ENCODE results near the gene NT5C1B.

Gene NT5C1B

GRCh38 chr2:18602298-18602697, 12.9 kb upstream of the NT5C1B start:
- DNase-seq (ENCODE audit: low read depth), result no peak
- TF ChIP-seq CTCF (IDR thresholded peaks at IDR 0.05; ENCODE audit: low read depth, low read length, missing control alignments), result no peak
- no peak overlapping the region for H3K4me3 ChIP-seq (ENCODE audit: low read depth, low read length)

- DNase-seq (ENCODE audit: low read depth), result no peak
- no peak overlapping the region for H3K4me3 ChIP-seq (ENCODE audit: low read depth, low read length)
- TF ChIP-seq CTCF (IDR thresholded peaks at IDR 0.05; ENCODE audit: low read depth, low read length, missing control alignments), result no peak
These were observed 10.9 kb upstream of the NT5C1B start for GRCh38 chr2:18600255-18600613.

- no peak overlapping the region for H3K4me3 ChIP-seq (ENCODE audit: low read depth, low read length)
- no peak for DNase-seq (ENCODE audit: low read depth)
- no peak for TF ChIP-seq CTCF (IDR thresholded peaks at IDR 0.05; ENCODE audit: low read depth, low read length, missing control alignments)
These were observed 10.3 kb upstream of the NT5C1B start for GRCh38 chr2:18599509-18600254.

GRCh38 chr2:18598848-18599484, 9.6 kb upstream of the NT5C1B start:
- no peak for TF ChIP-seq CTCF (IDR thresholded peaks at IDR 0.05; ENCODE audit: low read depth, low read length, missing control alignments)
- DNase-seq (ENCODE audit: low read depth), result no peak
- no peak overlapping the region for H3K4me3 ChIP-seq (ENCODE audit: low read depth, low read length)

GRCh38 chr2:18597618-18598017, 8.2 kb upstream of the NT5C1B start:
- H3K4me3 ChIP-seq (ENCODE audit: low read depth, low read length), result no peak overlapping the region
- TF ChIP-seq CTCF (IDR thresholded peaks at IDR 0.05; ENCODE audit: low read depth, low read length, missing control alignments), result no peak
- no peak for DNase-seq (ENCODE audit: low read depth)

GRCh38 chr2:18596993-18597392, 7.6 kb upstream of the NT5C1B start:
- DNase-seq (ENCODE audit: low read depth), result no peak
- no peak overlapping the region for H3K4me3 ChIP-seq (ENCODE audit: low read depth, low read length)
- TF ChIP-seq CTCF (IDR thresholded peaks at IDR 0.05; ENCODE audit: low read depth, low read length, missing control alignments), result no peak

GRCh38 chr2:18593496-18593895, 4.1 kb upstream of the NT5C1B start:
- H3K4me3 ChIP-seq (ENCODE audit: low read depth, low read length), result no peak overlapping the region
- DNase-seq (ENCODE audit: low read depth), result no peak
- TF ChIP-seq CTCF (IDR thresholded peaks at IDR 0.05; ENCODE audit: low read depth, low read length, missing control alignments), result no peak
